Keratinocyte (primary cell): Measurements from ENCODE around the gene TBRG4. TPM values are rescaled to one million over a fixed set of nuclear protein-coding genes. Genes with fewer than 3 reads are reported as not detected.

Source experiments
- DNase-seq: peaks from one replicate; pipeline ENCODE4 v3.0.0-alpha.2; 2011; ENCODE audit warnings: low read depth, missing footprints, low spot score
- FAIRE-seq: peaks from 2 replicates; lab custom pipeline; 2011; peaks lifted over from hg19 to GRCh38; lab: Jason Lieb, UNC
- H2AFZ ChIP-seq: 2 replicates; pipeline ENCODE4 v1.6.0; 2012; ENCODE audit warnings: low read length, control low read depth, inconsistent platforms; ENCODE audit not compliant: control insufficient read depth
- H3K27ac ChIP-seq: 2 replicates; pipeline ENCODE4 v1.5.1; 2011; ENCODE audit warnings: low read length; ENCODE audit not compliant: control insufficient read depth, insufficient read depth
- H3K27me3 ChIP-seq: 3 replicates; pipeline ENCODE4 v1.6.0; 2011; ENCODE audit warnings: low read length; ENCODE audit not compliant: control insufficient read depth, insufficient read depth; ENCODE audit errors: extremely low read depth
- H3K36me3 ChIP-seq, 2 experiments: 2 replicates in 1 of 2; 3 replicates in 1 of 2; pipeline ENCODE4 v1.5.1; 2011; ENCODE audit warnings: low read length in 2 of 2, mild to moderate bottlenecking in 1 of 2; ENCODE audit not compliant: control insufficient read depth in 2 of 2, insufficient read depth in 2 of 2; ENCODE audit errors: extremely low read depth in 1 of 2
- H3K4me1 ChIP-seq: 3 replicates; pipeline ENCODE4 v1.5.1; 2011; ENCODE audit warnings: low read length; ENCODE audit not compliant: control insufficient read depth, insufficient read depth; ENCODE audit errors: extremely low read depth
- H3K4me2 ChIP-seq: 3 replicates; pipeline ENCODE4 v1.6.0; 2011; ENCODE audit warnings: low read depth, low read length; ENCODE audit not compliant: control insufficient read depth, insufficient read depth; ENCODE audit errors: extremely low read depth
- H3K4me3 ChIP-seq, 3 experiments: fragments of 200-600 bp in 1 of 3; sonication (generic) in 1 of 3; 2 replicates in 2 of 3; 3 replicates in 1 of 3; pipeline ENCODE4 v1.5.1; 2011 to 2016; ENCODE audit warnings: low read length in 3 of 3, mild to moderate bottlenecking in 3 of 3, control low read depth in 2 of 3, inconsistent platforms in 1 of 3, low read depth in 1 of 3, mixed read lengths in 1 of 3, mixed run types in 1 of 3, moderate library complexity in 1 of 3; ENCODE audit not compliant: control insufficient read depth in 2 of 3, insufficient read depth in 2 of 3; ENCODE audit errors: extremely low read depth in 1 of 3
- H3K79me2 ChIP-seq: 2 replicates; pipeline ENCODE4 v1.6.0; 2012; ENCODE audit warnings: low read length; ENCODE audit not compliant: control insufficient read depth, insufficient read depth
- H3K9ac ChIP-seq: 3 replicates; pipeline ENCODE4 v1.6.0; 2011; ENCODE audit warnings: low read length; ENCODE audit not compliant: control insufficient read depth, insufficient read depth; ENCODE audit errors: extremely low read depth
- H3K9me1 ChIP-seq: 3 replicates; pipeline ENCODE4 v1.6.0; 2011; ENCODE audit warnings: low read length; ENCODE audit not compliant: control insufficient read depth, insufficient read depth; ENCODE audit errors: extremely low read depth
- H3K9me3 ChIP-seq: 2 replicates; pipeline ENCODE4 v1.5.1; 2012; ENCODE audit warnings: low read depth, low read length; ENCODE audit not compliant: control insufficient read depth
- H4K20me1 ChIP-seq: 3 replicates; pipeline ENCODE4 v1.6.0; 2011; ENCODE audit warnings: low read length; ENCODE audit not compliant: control insufficient read depth, insufficient read depth; ENCODE audit errors: extremely low read depth
- CTCF ChIP-seq, 3 experiments: IDR thresholded peaks in 1 of 3; conservative IDR thresholded peaks in 1 of 3; optimal IDR thresholded peaks in 1 of 3; 2 replicates in 2 of 3; 3 replicates in 1 of 3; pipeline versions ENCODE3 to v1.5.1; 2011; ENCODE audit warnings: low read length in 3 of 3, mild to moderate bottlenecking in 3 of 3, moderate library complexity in 2 of 3, control low read depth in 1 of 3, inconsistent platforms in 1 of 3; ENCODE audit not compliant: insufficient read depth in 2 of 3; ENCODE audit errors: extremely low read depth in 1 of 3
- EZH2 ChIP-seq: IDR thresholded peaks from one replicate; pipeline ENCODE4 v1.6.1; 2012; ENCODE audit warnings: inconsistent platforms, mild to moderate bottlenecking, low read length, moderate library complexity
- dilution Hi-C: fragments of 300-500 bp; cut with MboI; formaldehyde crosslinking; loops from one replicate; pipeline ENCODE4 v1.7.0; 2020; ENCODE audit warnings: low sequenced_read_pairs; ENCODE audit not compliant: extremely low pct_ligation_motif_present
- polyA plus RNA-seq, 5 experiments: library from polyadenylated mRNA; depleted of rRNA in 3 of 5; stranded (reverse) in 3 of 5; stranded (forward) in 1 of 5; unstranded in 1 of 5; fragments of >200 nt; gene quantifications; 1 replicate in 1 of 5; 2 replicates in 3 of 5; 3 replicates in 1 of 5; pipeline versions ENCODE4 v1.2.1 to v1.2.3, GENCODE V29; 2011 to 2012; ENCODE audit warnings: missing spikeins in 2 of 5, low read depth in 1 of 5, low replicate concordance in 1 of 5

The TBRG4 gene
- polyA plus RNA-seq, 1 donor (not counting 4 experiments of a cell fraction or from before 2014, with no cell fraction given) = 90.5 TPM

- dilution Hi-C loops = no loop called here
- FAIRE-seq = no peak
- no peak overlapping the region for H2AFZ ChIP-seq
Observed at GRCh38 chr7:45086331-45087065, 25.0 kb downstream of the TBRG4 start.

GRCh38 chr7:45085619-45086200 is 25.8 kb downstream of the TBRG4 start:
- no peak overlapping the region for H2AFZ ChIP-seq
- no peaks in the 10 kb centered on the region for H3K9me1 ChIP-seq
- H3K4me3 ChIP-seq = no peak overlapping the region
- dilution Hi-C loops = no loop called here
- DNase-seq = no peak
- no peak for TF ChIP-seq CTCF (optimal IDR thresholded peaks at IDR 0.05 in 1 of 3, IDR thresholded peaks at IDR 0.05 in 1 of 3, conservative IDR thresholded peaks at IDR 0.05 in 1 of 3; ENCODE audit: extremely low read depth in 1 of 3, insufficient read depth in 2 of 3, low read length in 3 of 3)
- TF ChIP-seq EZH2 = no peak
- no peak overlapping the region for H3K27ac ChIP-seq
- no peaks in the 10 kb centered on the region for H3K9me3 ChIP-seq
- H3K27me3 ChIP-seq = no peaks in the 10 kb centered on the region
- H4K20me1 ChIP-seq = peaks cover 3% of the 10 kb centered on the region
- no peak overlapping the region for H3K9ac ChIP-seq
- peaks cover 2% of the 10 kb centered on the region for H3K4me1 ChIP-seq
- H3K4me2 ChIP-seq = no peak overlapping the region
- no peak for FAIRE-seq
- no peaks in the 10 kb centered on the region for H3K36me3 ChIP-seq
- no peaks in the 10 kb centered on the region for H3K79me2 ChIP-seq

More at GRCh38 chr7:45086331-45087065, 25.0 kb downstream of the TBRG4 start:
- Histone ChIP-seq H3K9me1 (no peaks in the 10 kb centered on the region), H3K36me3 (no peaks in the 10 kb centered on the region), H3K79me2 (no peaks in the 10 kb centered on the region), H3K9ac (no peak overlapping the region), H3K27ac (no peak overlapping the region), H3K27me3 (no peaks in the 10 kb centered on the region), H3K4me3 (no peak overlapping the region), H4K20me1 (peaks cover 3% of the 10 kb centered on the region), H3K9me3 (no peaks in the 10 kb centered on the region), H3K4me1 (peaks cover 2% of the 10 kb centered on the region), H3K4me2 (no peak overlapping the region)
- DNase-seq = no peak
- TF ChIP-seq EZH2 (no peak), CTCF (optimal IDR thresholded peaks at IDR 0.05 in 1 of 3, IDR thresholded peaks at IDR 0.05 in 1 of 3, conservative IDR thresholded peaks at IDR 0.05 in 1 of 3; ENCODE audit: extremely low read depth in 1 of 3, insufficient read depth in 2 of 3, low read length in 3 of 3) (no peak)
